Osteoblast (primary cell): Measurements from ENCODE around the gene AHCYL2. TPM values are rescaled to one million over a fixed set of nuclear protein-coding genes. Genes with fewer than 3 reads are reported as not detected.

Experiments
- DNase-seq: peaks from one replicate; pipeline ENCODE4 v3.0.0; 2011; ENCODE audit warnings: low spot score, mixed read lengths; ENCODE audit not compliant: insufficient read length; ENCODE audit errors: missing footprints
- H2AFZ ChIP-seq: 2 replicates; pipeline ENCODE4 v1.6.0; 2011; ENCODE audit warnings: mild to moderate bottlenecking, low read length
- H3K27ac ChIP-seq: 2 replicates; pipeline ENCODE4 v1.5.1; 2011; ENCODE audit warnings: mild to moderate bottlenecking, low read depth, low read length, moderate library complexity
- H3K27me3 ChIP-seq: 2 replicates; pipeline ENCODE4 v1.6.0; 2012; ENCODE audit warnings: mild to moderate bottlenecking, control low read depth, inconsistent platforms, low read length, moderate library complexity; ENCODE audit not compliant: insufficient read depth
- H3K36me3 ChIP-seq: 2 replicates; pipeline ENCODE4 v1.5.1; 2011; ENCODE audit warnings: mild to moderate bottlenecking, low read length, control low read depth, moderate library complexity; ENCODE audit not compliant: insufficient read depth
- H3K4me1 ChIP-seq: 2 replicates; pipeline ENCODE4 v1.5.1; 2011; ENCODE audit warnings: mild to moderate bottlenecking, low read length, control low read depth, moderate library complexity; ENCODE audit not compliant: insufficient read depth
- H3K4me2 ChIP-seq: 2 replicates; pipeline ENCODE4 v1.6.0; 2011; ENCODE audit warnings: mild to moderate bottlenecking, low read length; ENCODE audit not compliant: insufficient read depth
- H3K4me3 ChIP-seq: fragments of 200-600 bp; sonication (generic); 3 replicates; pipeline ENCODE4 v1.5.1; 2012; ENCODE audit warnings: mild to moderate bottlenecking, low read length, inconsistent platforms; ENCODE audit not compliant: insufficient read depth
- H3K79me2 ChIP-seq: 2 replicates; pipeline ENCODE4 v1.6.0; 2012; ENCODE audit warnings: mild to moderate bottlenecking, low read length, control low read depth, inconsistent platforms; ENCODE audit not compliant: insufficient read depth
- H3K9me3 ChIP-seq: 2 replicates; pipeline ENCODE4 v1.5.1; 2011; ENCODE audit warnings: low read depth, low read length, control low read depth
- H4K20me1 ChIP-seq: 2 replicates; pipeline ENCODE4 v1.6.0; 2012; ENCODE audit warnings: mild to moderate bottlenecking, low read length, control low read depth; ENCODE audit not compliant: insufficient read depth
- CTCF ChIP-seq: IDR thresholded peaks from 2 replicates; pipeline ENCODE4 v1.5.1; 2011; ENCODE audit warnings: mild to moderate bottlenecking, low read depth, low read length, moderate library complexity; ENCODE audit errors: extremely low read depth
- total RNA-seq: library from RNA; depleted of rRNA; stranded (reverse); fragments of >200 nt; gene quantifications from 2 replicates; pipeline ENCODE4 v1.2.3, GENCODE V29; 2012

The AHCYL2 gene
- total RNA-seq, 1 donor = 10.1 TPM

GRCh38 chr7:129417073-129417472, 192.2 kb downstream of the AHCYL2 start:
- Histone ChIP-seq H3K4me2 (no peak overlapping the region), H3K4me3 (no peak overlapping the region), H3K27ac (no peak overlapping the region), H3K79me2 (no peaks in the 10 kb centered on the region), H3K36me3 (no peaks in the 10 kb centered on the region), H4K20me1 (no peaks in the 10 kb centered on the region), H3K9me3 (no peaks in the 10 kb centered on the region), H2AFZ (no peak overlapping the region), H3K27me3 (no peaks in the 10 kb centered on the region), H3K4me1 (no peaks in the 10 kb centered on the region)
- no peak for TF ChIP-seq CTCF
- no peak for DNase-seq

- Histone ChIP-seq H3K79me2 (no peaks in the 10 kb centered on the region), H4K20me1 (no peaks in the 10 kb centered on the region), H3K4me3 (no peak overlapping the region), H3K4me1 (no peaks in the 10 kb centered on the region), H2AFZ (no peak overlapping the region), H3K4me2 (no peak overlapping the region), H3K9me3 (no peaks in the 10 kb centered on the region), H3K27me3 (no peaks in the 10 kb centered on the region), H3K36me3 (no peaks in the 10 kb centered on the region), H3K27ac (no peak overlapping the region)
- DNase-seq = no peak
- no peak for TF ChIP-seq CTCF
These were observed 197.0 kb downstream of the AHCYL2 start for GRCh38 chr7:129421717-129422250.

GRCh38 chr7:129422727-129423126, 197.9 kb downstream of the AHCYL2 start:
- H4K20me1 ChIP-seq = no peaks in the 10 kb centered on the region
- H3K9me3 ChIP-seq = no peaks in the 10 kb centered on the region
- H2AFZ ChIP-seq = no peak overlapping the region
- H3K4me2 ChIP-seq = no peak overlapping the region
- H3K27ac ChIP-seq = no peak overlapping the region
- H3K79me2 ChIP-seq = no peaks in the 10 kb centered on the region
- H3K27me3 ChIP-seq = no peaks in the 10 kb centered on the region
- no peaks in the 10 kb centered on the region for H3K4me1 ChIP-seq
- H3K4me3 ChIP-seq = no peak overlapping the region
- no peak for TF ChIP-seq CTCF
- H3K36me3 ChIP-seq = no peaks in the 10 kb centered on the region
- no peak for DNase-seq

- Histone ChIP-seq H3K27ac (no peak overlapping the region), H3K79me2 (no peaks in the 10 kb centered on the region), H3K36me3 (no peaks in the 10 kb centered on the region), H3K27me3 (no peaks in the 10 kb centered on the region), H3K4me2 (no peak overlapping the region), H4K20me1 (no peaks in the 10 kb centered on the region), H2AFZ (no peak overlapping the region), H3K4me1 (no peaks in the 10 kb centered on the region), H3K4me3 (no peak overlapping the region), H3K9me3 (no peaks in the 10 kb centered on the region)
- TF ChIP-seq CTCF = no peak
- no peak for DNase-seq
These were observed 199.0 kb downstream of the AHCYL2 start for GRCh38 chr7:129423700-129424410.
